GM06990 (cell line): ENCODE results near the gene TMEM179.
"Not testable (repeated sequence)": the region's sequence is repeated elsewhere in the genome, so short reads cannot be mapped to it uniquely, and the experiment has no call there.

Experiments
- DNase-seq: peaks from one replicate; pipeline ENCODE4 v3.0.0-alpha.2; 2011; ENCODE audit not compliant: insufficient read length; ENCODE audit errors: extremely low read depth
- H3K27me3 ChIP-seq: replicated peaks from 2 replicates; pipeline ENCODE4 v1.6.0; 2011; ENCODE audit warnings: low read length; ENCODE audit not compliant: control insufficient read depth, insufficient read depth
- H3K36me3 ChIP-seq: 2 replicates; pipeline ENCODE4 v1.5.1; 2011; ENCODE audit warnings: low read length; ENCODE audit not compliant: control insufficient read depth, insufficient read depth
- H3K4me3 ChIP-seq: replicated peaks from 2 replicates; pipeline ENCODE4 v1.5.1; 2011; ENCODE audit warnings: low read depth, mild to moderate bottlenecking, control low read depth, low read length
- CTCF ChIP-seq: IDR thresholded peaks from 2 replicates; pipeline ENCODE4 v1.5.1; 2011; ENCODE audit warnings: low read length, control low read depth, mild to moderate bottlenecking, inconsistent platforms; ENCODE audit not compliant: insufficient read depth, poor library complexity, severe bottlenecking

TMEM179 gene

GRCh38 chr14:104604458-104605449 lies at the start of gene TMEM179:
TSS of gene TMEM179 (minus strand) at chr14:104604772. CDS start at chr14:104604741, 31 bp downstream.
- DNase-seq: no peak

GRCh38 chr14:104654119-104654518 lies 49.5 kb upstream of the TMEM179 start:
- no peaks in the 10 kb centered on the region for H3K36me3 ChIP-seq
- no peak for TF ChIP-seq CTCF
- no peaks in the 10 kb centered on the region; the same call in 1 of the 2 replicates for H3K27me3 ChIP-seq
- H3K4me3 ChIP-seq: no peak overlapping the region
- no peak for DNase-seq

More at GRCh38 chr14:104604458-104605449, at the start of gene TMEM179:
- H3K27me3 ChIP-seq: peaks cover 2% of the 10 kb centered on the region; the same call in 1 of the 2 replicates
- no peak for TF ChIP-seq CTCF
- H3K36me3 ChIP-seq: no peaks in the 10 kb centered on the region
- H3K4me3 ChIP-seq: no peak within 1 kb of the TSS

GRCh38 chr14:104653130-104653920 lies 48.8 kb upstream of the TMEM179 start:
- not testable (repeated sequence) for H3K36me3 ChIP-seq, H3K27me3 ChIP-seq, H3K4me3 ChIP-seq, DNase-seq

- H3K4me3 ChIP-seq: no peak overlapping the region
- no peak for DNase-seq
- no peaks in the 10 kb centered on the region for H3K36me3 ChIP-seq
- no peaks in the 10 kb centered on the region; the same call in 1 of the 2 replicates for H3K27me3 ChIP-seq
- no peak for TF ChIP-seq CTCF
Observed at GRCh38 chr14:104652386-104652785, 47.8 kb upstream of the TMEM179 start.

- no peak for DNase-seq
- no peaks in the 10 kb centered on the region for H3K36me3 ChIP-seq
- TF ChIP-seq CTCF: no peak
- no peaks in the 10 kb centered on the region; the same call in 1 of the 2 replicates for H3K27me3 ChIP-seq
- H3K4me3 ChIP-seq: no peak overlapping the region
Observed at GRCh38 chr14:104651876-104652260, 47.3 kb upstream of the TMEM179 start.
